Type B pancreatic cell (in vitro differentiated cells): Measurements from ENCODE around the gene IGF2BP2. TPM values are rescaled to one million over a fixed set of nuclear protein-coding genes. Genes with fewer than 3 reads are reported as not detected.
"Not testable (repeated sequence)": the region's sequence is repeated elsewhere in the genome, so short reads cannot be mapped to it uniquely, and the experiment has no call there.

Experiments used
- DNase-seq: peaks from one replicate; pipeline ENCODE4 v3.0.0; 2021; ENCODE audit warnings: mixed read lengths; ENCODE audit not compliant: unreplicated experiment; ENCODE audit errors: extremely low spot score
- H3K27ac Mint-ChIP-seq: 2 replicates; pipeline ENCODE4 v1.8.0; 2021; ENCODE audit warnings: mild to moderate bottlenecking, mixed read lengths
- H3K27me3 Mint-ChIP-seq: 2 replicates; pipeline ENCODE4 v1.8.0; 2021; ENCODE audit warnings: mixed read lengths
- H3K36me3 Mint-ChIP-seq: 2 replicates; pipeline ENCODE4 v1.8.0; 2021; ENCODE audit warnings: mixed read lengths
- H3K4me1 Mint-ChIP-seq: one replicate; pipeline ENCODE4 v1.8.0; 2021; ENCODE audit warnings: mixed read lengths; ENCODE audit not compliant: unreplicated experiment
- H3K4me3 Mint-ChIP-seq: 2 replicates; pipeline ENCODE4 v1.8.0; 2021; ENCODE audit warnings: mild to moderate bottlenecking, mixed read lengths
- H3K9me3 Mint-ChIP-seq: 2 replicates; pipeline ENCODE4 v1.8.0; 2021; ENCODE audit warnings: mixed read lengths
- total RNA-seq: library from RNA; stranded (reverse); gene quantifications from 2 replicates; pipeline ENCODE4 v1.2.1, GENCODE V29; 2021; ENCODE audit warnings: low replicate concordance
- TF ChIP-seq, protein P1 (sequence below): fragments of 200-600 bp; sonication (generic); conservative IDR thresholded peaks from 2 replicates; pipeline ENCODE4 v1.5.0; 2021; ENCODE audit warnings: antibody characterized with exemption, mild to moderate bottlenecking

IGF2BP2 gene
- total RNA-seq, 1 donor from 2014 or later, result 140 TPM

DNA sequence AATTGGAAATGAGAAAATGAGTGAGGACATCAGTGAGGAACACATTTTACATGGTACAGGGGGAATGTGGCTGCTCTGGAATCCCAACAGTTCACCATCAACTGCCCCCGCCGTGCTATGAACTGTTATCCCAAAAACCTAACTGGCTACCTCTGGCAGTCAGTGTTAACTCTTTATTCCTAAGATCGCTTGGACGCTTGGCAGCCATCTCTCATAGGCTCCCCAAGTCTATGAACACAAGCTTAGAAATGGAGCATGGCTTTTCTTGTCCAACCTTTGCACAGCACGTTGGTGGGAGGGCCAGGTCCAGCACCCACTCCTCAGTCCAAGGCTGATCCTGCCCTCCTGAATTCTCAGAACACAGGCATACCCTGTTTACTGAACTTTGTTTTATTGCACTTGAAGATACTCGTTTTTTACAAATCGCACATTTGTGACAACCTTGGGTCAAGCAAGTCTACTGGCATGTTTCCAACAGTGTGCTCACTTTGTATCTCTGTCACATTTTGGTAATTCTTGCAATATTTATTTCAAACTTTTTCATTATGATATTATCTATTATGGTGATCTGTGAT lies 185.1 kb downstream of the IGF2BP2 start:
- Mint-ChIP-seq H3K27me3 (no peaks in the 10 kb centered on the region), H3K4me1 (no peaks in the 10 kb centered on the region), H3K27ac (no peak overlapping the region), H3K9me3 (no peaks in the 10 kb centered on the region), H3K4me3 (no peak overlapping the region), H3K36me3 (peaks cover 9% of the 10 kb centered on the region)
- TF ChIP-seq, protein P1, sequence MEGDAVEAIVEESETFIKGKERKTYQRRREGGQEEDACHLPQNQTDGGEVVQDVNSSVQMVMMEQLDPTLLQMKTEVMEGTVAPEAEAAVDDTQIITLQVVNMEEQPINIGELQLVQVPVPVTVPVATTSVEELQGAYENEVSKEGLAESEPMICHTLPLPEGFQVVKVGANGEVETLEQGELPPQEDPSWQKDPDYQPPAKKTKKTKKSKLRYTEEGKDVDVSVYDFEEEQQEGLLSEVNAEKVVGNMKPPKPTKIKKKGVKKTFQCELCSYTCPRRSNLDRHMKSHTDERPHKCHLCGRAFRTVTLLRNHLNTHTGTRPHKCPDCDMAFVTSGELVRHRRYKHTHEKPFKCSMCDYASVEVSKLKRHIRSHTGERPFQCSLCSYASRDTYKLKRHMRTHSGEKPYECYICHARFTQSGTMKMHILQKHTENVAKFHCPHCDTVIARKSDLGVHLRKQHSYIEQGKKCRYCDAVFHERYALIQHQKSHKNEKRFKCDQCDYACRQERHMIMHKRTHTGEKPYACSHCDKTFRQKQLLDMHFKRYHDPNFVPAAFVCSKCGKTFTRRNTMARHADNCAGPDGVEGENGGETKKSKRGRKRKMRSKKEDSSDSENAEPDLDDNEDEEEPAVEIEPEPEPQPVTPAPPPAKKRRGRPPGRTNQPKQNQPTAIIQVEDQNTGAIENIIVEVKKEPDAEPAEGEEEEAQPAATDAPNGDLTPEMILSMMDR, result no peak
- no peak for DNase-seq

DNA sequence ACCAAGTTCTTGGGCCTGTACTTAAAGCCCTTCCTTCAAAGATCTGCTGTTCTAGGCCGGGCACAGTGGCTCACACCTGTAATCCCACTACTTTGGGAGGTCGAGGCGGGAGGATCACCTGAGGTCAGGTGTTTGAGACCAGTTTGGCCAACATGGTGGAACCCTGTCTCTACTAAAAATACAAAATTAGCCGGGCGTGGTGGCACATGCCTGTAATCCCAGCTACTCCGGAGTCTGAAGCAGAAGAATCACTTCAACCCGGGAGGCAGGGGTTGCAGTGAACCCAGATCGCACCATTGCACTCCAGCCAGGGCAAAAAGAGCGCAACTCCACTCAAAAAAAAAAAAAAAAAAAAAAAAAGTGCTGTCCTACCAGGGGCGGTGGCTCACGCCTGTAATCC lies 186.2 kb downstream of the IGF2BP2 start:
- not testable (repeated sequence) for H3K27me3 Mint-ChIP-seq, DNase-seq, H3K9me3 Mint-ChIP-seq, H3K27ac Mint-ChIP-seq, H3K4me1 Mint-ChIP-seq, H3K4me3 Mint-ChIP-seq, H3K36me3 Mint-ChIP-seq

DNA sequence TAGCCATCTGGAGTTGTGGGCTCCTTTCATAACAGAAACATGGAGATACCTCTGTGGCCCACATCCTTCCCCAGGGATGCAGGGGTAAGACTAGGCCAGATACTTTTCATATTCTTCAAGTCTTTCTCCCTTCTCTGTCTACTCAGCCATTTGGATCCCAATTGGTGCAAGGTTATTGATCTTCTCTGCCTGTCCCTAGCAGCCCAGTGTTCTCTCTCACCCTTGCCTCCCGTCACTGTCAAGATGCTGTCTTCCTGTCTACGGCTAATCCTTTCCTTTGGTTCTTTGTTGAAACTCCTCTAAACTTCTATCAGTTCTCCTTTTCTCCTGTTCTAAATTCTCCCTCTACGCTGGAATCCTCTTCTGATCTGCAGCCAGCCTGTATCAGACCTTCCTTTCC lies 187.5 kb downstream of the IGF2BP2 start:
- peak overlapping the region; percentile 58 for H3K27ac Mint-ChIP-seq
- H3K9me3 Mint-ChIP-seq, result no peaks in the 10 kb centered on the region
- no peaks in the 10 kb centered on the region for H3K27me3 Mint-ChIP-seq
- no peaks in the 10 kb centered on the region for H3K4me1 Mint-ChIP-seq
- TF ChIP-seq, protein P1, result no peak
- peaks cover 9% of the 10 kb centered on the region for H3K36me3 Mint-ChIP-seq
- DNase-seq, result no peak
- H3K4me3 Mint-ChIP-seq, result no peak overlapping the region

DNA sequence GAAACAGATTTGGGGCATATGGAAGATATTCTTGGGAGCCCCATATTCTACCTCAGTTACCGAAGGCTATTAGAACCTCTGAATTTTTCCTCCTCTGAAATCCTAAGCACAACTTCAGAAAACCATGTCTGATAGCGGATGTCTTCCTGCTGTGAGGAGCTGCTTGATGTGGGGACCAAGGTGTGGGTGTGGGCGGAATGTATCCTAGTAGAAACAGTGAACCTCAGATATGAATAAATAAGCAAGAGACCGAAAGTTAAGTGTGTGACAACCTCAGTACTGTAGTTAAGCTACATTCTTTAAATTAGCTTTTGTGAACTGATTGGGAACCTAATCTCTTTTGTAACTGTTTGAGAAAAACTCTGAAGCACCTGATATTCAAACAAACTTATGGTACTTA lies 191.8 kb downstream of the IGF2BP2 start:
- TF ChIP-seq, protein P1, result no peak
- Mint-ChIP-seq H3K27me3 (no peaks in the 10 kb centered on the region), H3K4me1 (no peaks in the 10 kb centered on the region), H3K9me3 (no peaks in the 10 kb centered on the region), H3K27ac (no peak overlapping the region), H3K4me3 (no peak overlapping the region), H3K36me3 (peaks cover 10% of the 10 kb centered on the region)
- DNase-seq, result no peak

DNA sequence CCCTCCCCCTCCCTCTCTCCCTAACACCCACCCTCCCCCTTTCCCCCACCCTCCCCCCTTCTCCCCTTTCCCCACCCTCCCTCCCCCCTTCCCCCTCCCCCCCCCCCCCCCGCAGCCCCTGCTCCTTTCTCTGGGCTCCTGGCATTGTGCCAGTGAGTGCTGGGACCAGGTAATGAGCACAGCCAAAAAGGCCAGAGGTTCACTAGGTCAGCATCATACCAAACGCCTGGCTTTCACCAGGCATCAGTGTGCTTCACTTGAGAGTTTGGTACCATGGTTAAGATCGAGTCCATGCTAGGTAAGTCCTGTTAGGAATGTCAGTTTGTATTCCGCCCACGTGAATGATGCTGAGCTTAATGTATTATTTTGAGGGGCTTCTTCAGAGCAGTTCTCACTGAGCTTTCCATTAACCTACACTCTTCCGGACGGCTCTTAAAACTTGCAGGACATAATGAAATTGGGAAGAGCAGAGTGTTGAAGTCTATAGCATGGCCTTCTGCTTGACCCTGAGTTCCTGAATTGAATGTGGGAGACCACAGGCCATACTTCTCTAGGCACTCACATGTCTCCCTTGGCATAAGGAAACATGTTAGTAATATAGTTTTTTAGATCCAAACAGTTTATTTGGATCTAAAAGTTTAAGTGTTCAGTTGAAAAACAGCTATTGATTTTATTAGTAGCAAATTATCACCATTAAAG lies 193.2 kb downstream of the IGF2BP2 start:
- Mint-ChIP-seq H3K36me3 (peaks cover 10% of the 10 kb centered on the region), H3K4me3 (no peak overlapping the region), H3K27me3 (no peaks in the 10 kb centered on the region), H3K9me3 (no peaks in the 10 kb centered on the region), H3K27ac (no peak overlapping the region), H3K4me1 (no peaks in the 10 kb centered on the region)
- TF ChIP-seq, protein P1, result no peak
- no peak for DNase-seq

DNA sequence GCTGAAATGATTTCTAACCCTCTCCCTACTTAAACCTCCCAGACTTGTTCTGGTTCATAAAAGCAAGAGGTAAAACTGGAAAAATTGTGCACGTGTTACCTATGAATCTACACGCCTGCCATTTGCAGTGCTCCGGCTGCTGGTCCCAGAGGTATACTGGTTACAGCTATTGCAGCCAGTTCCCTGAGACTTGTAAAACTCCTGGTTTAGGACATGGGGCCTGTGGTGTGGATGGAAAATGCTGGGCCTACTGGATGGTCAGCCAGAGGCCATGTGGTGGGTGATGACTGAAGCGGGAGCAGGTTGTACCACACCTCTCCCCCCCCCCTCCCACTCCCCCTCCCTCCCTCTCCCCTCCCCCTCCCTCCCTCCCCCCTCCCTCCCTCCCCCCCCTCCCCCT lies 193.7 kb downstream of the IGF2BP2 start:
- peak overlapping the region; percentile 13 for H3K27ac Mint-ChIP-seq

More for the DNA sequence above, 193.7 kb downstream of the IGF2BP2 start:
- Mint-ChIP-seq H3K36me3 (peaks cover 10% of the 10 kb centered on the region), H3K4me3 (no peak overlapping the region), H3K27me3 (no peaks in the 10 kb centered on the region), H3K9me3 (no peaks in the 10 kb centered on the region), H3K4me1 (no peaks in the 10 kb centered on the region)
- TF ChIP-seq, protein P1, result no peak
- no peak for DNase-seq
